CD14-positive monocyte (primary cell): Measurements from ENCODE around the gene HORMAD2. TPM values are rescaled to one million over a fixed set of nuclear protein-coding genes. Genes with fewer than 3 reads are reported as not detected.

Experiments used
- DNase-seq, 3 donors: peaks; one replicate each; pipeline ENCODE4 v3.0.0-alpha.2; 2011 to 2022
- H2AFZ ChIP-seq: 2 replicates; pipeline ENCODE4 v1.6.0; 2012; ENCODE audit warnings: mild to moderate bottlenecking, low read depth, low read length, inconsistent platforms; ENCODE audit not compliant: insufficient read depth, poor library complexity, severe bottlenecking
- H3K27ac ChIP-seq, 2 donors: 1 replicate in 1 of 2; 2 replicates in 1 of 2; pipeline ENCODE4 v1.5.1; 2012 to 2013; ENCODE audit warnings: low read length in 2 of 2, control low read depth in 1 of 2, inconsistent platforms in 1 of 2, low read depth in 1 of 2, mild to moderate bottlenecking in 1 of 2
- H3K27me3 ChIP-seq, 2 donors: one replicate each; pipeline versions ENCODE4 v1.6.0 to v1.6.1; 2011 to 2013; ENCODE audit warnings: low read length in 2 of 2; ENCODE audit not compliant: control insufficient read depth in 2 of 2, insufficient read depth in 2 of 2
- H3K36me3 ChIP-seq, 2 donors: replicated peaks in 1 of 2; 1 replicate in 1 of 2; 2 replicates in 1 of 2; pipeline versions ENCODE4 v1.5.1 to v1.6.1; 2012 to 2013; ENCODE audit warnings: low read length in 2 of 2, control low read depth in 1 of 2, inconsistent platforms in 1 of 2, mild to moderate bottlenecking in 1 of 2; ENCODE audit not compliant: insufficient read depth in 2 of 2, control insufficient read depth in 1 of 2
- H3K4me1 ChIP-seq, 2 donors: 1 replicate in 1 of 2; 2 replicates in 1 of 2; pipeline versions ENCODE4 v1.5.1 to v1.6.1; 2012 to 2013; ENCODE audit warnings: low read length in 2 of 2, control low read depth in 1 of 2, inconsistent platforms in 1 of 2, mild to moderate bottlenecking in 1 of 2, moderate library complexity in 1 of 2; ENCODE audit not compliant: insufficient read depth in 2 of 2, control insufficient read depth in 1 of 2
- H3K4me2 ChIP-seq: replicated peaks from 2 replicates; pipeline ENCODE3; 2012; ENCODE audit warnings: low read length, moderate library complexity, mild to moderate bottlenecking; ENCODE audit not compliant: poor library complexity, severe bottlenecking; ENCODE audit errors: extremely low read depth
- H3K4me3 ChIP-seq, 3 experiments: fragments of 200-600 bp in 1 of 3; sonication (generic) in 1 of 3; replicated peaks in 1 of 3; 1 replicate in 2 of 3; 2 replicates in 1 of 3; pipeline ENCODE4 v1.5.1; 2011 to 2013; ENCODE audit warnings: low read length in 3 of 3, mild to moderate bottlenecking in 3 of 3, control low read depth in 2 of 3, low read depth in 2 of 3, inconsistent platforms in 1 of 3, moderate library complexity in 1 of 3
- H3K79me2 ChIP-seq: 2 replicates; pipeline ENCODE4 v1.6.0; 2012; ENCODE audit warnings: mild to moderate bottlenecking, control low read depth, inconsistent platforms, low read length, moderate library complexity; ENCODE audit not compliant: insufficient read depth
- H3K9ac ChIP-seq: 2 replicates; pipeline ENCODE4 v1.6.0; 2017; ENCODE audit warnings: low read length, mild to moderate bottlenecking; ENCODE audit not compliant: insufficient read depth, poor library complexity, severe bottlenecking
- H3K9me3 ChIP-seq, 2 donors: replicated peaks in 1 of 2; 1 replicate in 1 of 2; 2 replicates in 1 of 2; pipeline versions ENCODE4 v1.5.1 to v1.6.1; 2012 to 2013; ENCODE audit warnings: low read length in 2 of 2, control low read depth in 1 of 2; ENCODE audit not compliant: control insufficient read depth in 1 of 2, insufficient read depth in 1 of 2
- H4K20me1 ChIP-seq: 2 replicates; pipeline ENCODE4 v1.6.0; 2012; ENCODE audit warnings: mild to moderate bottlenecking, low read length, control low read depth, moderate library complexity; ENCODE audit not compliant: insufficient read depth
- H3K27ac Mint-ChIP-seq, 7 donors: one replicate each; pipeline ENCODE4 v1.8.0; 2020; ENCODE audit warnings: mild to moderate bottlenecking in 7 of 7, mixed read lengths in 7 of 7, moderate library complexity in 6 of 7, inconsistent platforms in 2 of 7
- H3K27me3 Mint-ChIP-seq, 3 donors: one replicate each; pipeline ENCODE4 v1.8.0; 2021 to 2022; ENCODE audit warnings: low read depth in 3 of 3, mild to moderate bottlenecking in 3 of 3, mixed read lengths in 3 of 3, moderate library complexity in 3 of 3, inconsistent platforms in 1 of 3
- H3K36me3 Mint-ChIP-seq, 2 donors: one replicate each; pipeline ENCODE4 v1.8.0; 2020; ENCODE audit warnings: mixed read lengths in 2 of 2, inconsistent platforms in 1 of 2, mild to moderate bottlenecking in 1 of 2
- H3K4me1 Mint-ChIP-seq: one replicate; pipeline ENCODE4 v1.8.0; 2020; ENCODE audit warnings: mild to moderate bottlenecking, mixed read lengths
- H3K4me3 Mint-ChIP-seq, 2 donors: one replicate each; pipeline ENCODE4 v1.8.0; 2020; ENCODE audit warnings: mild to moderate bottlenecking in 2 of 2, mixed read lengths in 2 of 2, moderate library complexity in 1 of 2
- H3K9me3 Mint-ChIP-seq, 7 donors: one replicate each; pipeline ENCODE4 v1.8.0; 2020 to 2022; ENCODE audit warnings: mixed read lengths in 7 of 7, mild to moderate bottlenecking in 6 of 7, moderate library complexity in 6 of 7, inconsistent platforms in 2 of 7
- CTCF ChIP-seq: fragments of 200-600 bp; IDR thresholded peaks from one replicate; pipeline ENCODE4 v1.8.0; 2022; ENCODE audit warnings: antibody characterized with exemption, mild to moderate bottlenecking
- WGBS: methylation state at CpG from one replicate; pipeline ENCODE4 v1.1.5; 2013; ENCODE audit warnings: missing lambda C conversion rate; ENCODE audit not compliant: insufficient coverage; 5-methylcytosine and 5-hydroxymethylcytosine counted together
- intact Hi-C, 2 donors: fragments of 100-400 bp; cut with micrococcal nuclease; formaldehyde crosslinking; loops; one replicate each; pipeline versions ENCODE4 v1.15.0 to v1.15.1; 2023
- polyA plus RNA-seq, 3 donors: library from polyadenylated mRNA; depleted of rRNA in 1 of 3; unstranded in 2 of 3; stranded (reverse) in 1 of 3; fragments of 300-500 nt in 2 of 3; fragments of >200 nt in 1 of 3; fragmentation: Illumina TruSeq in 2 of 3; gene quantifications; 1 replicate in 2 of 3; 2 replicates in 1 of 3; pipeline ENCODE4 v1.2.3, GENCODE V29; 2012 to 2021

Gene HORMAD2
- polyA plus RNA-seq, 3 donors = not detected

- no peak overlapping the region for H3K4me3 ChIP-seq
- H3K36me3 ChIP-seq = no peaks in the 10 kb centered on the region
- no peaks in the 10 kb centered on the region for H3K9me3 ChIP-seq
- no peak for TF ChIP-seq CTCF
- no peaks in the 10 kb centered on the region for H3K36me3 Mint-ChIP-seq
- intact Hi-C loops = no loop called here
- H3K4me1 ChIP-seq = peaks cover 6 to 15% of the 10 kb centered on the region in 2 donors
- H3K4me2 ChIP-seq = no peak overlapping the region
- H3K4me3 Mint-ChIP-seq = no peak overlapping the region
- H3K27ac ChIP-seq = no peak overlapping the region
- no peak overlapping the region for H2AFZ ChIP-seq
- H3K79me2 ChIP-seq = no peaks in the 10 kb centered on the region
- H4K20me1 ChIP-seq = no peaks in the 10 kb centered on the region
- H3K27ac Mint-ChIP-seq = peak overlapping the region in 3 of 7 donors; percentile 9 to 74 (median 36)
- no peaks in the 10 kb centered on the region for H3K9me3 Mint-ChIP-seq
- no peaks in the 10 kb centered on the region for H3K27me3 ChIP-seq
- H3K9ac ChIP-seq = no peak overlapping the region
- peaks cover 32% of the 10 kb centered on the region for H3K4me1 Mint-ChIP-seq
- no peak for DNase-seq
- peaks cover 1 to 5% (median 5%) of the 10 kb centered on the region in 3 donors for H3K27me3 Mint-ChIP-seq
Observed at GRCh38 chr22:30186041-30186440, 105.8 kb downstream of the HORMAD2 start.

GRCh38 chr22:30186510-30186909, 106.2 kb downstream of the HORMAD2 start:
- H3K27me3 Mint-ChIP-seq = peaks cover 1 to 4% (median 4%) of the 10 kb centered on the region in 3 donors
- no peak overlapping the region for H3K4me3 ChIP-seq
- peak overlapping the region in 4 of 7 donors; percentile 9 to 75 (median 50) for H3K27ac Mint-ChIP-seq
- no peak overlapping the region for H3K27ac ChIP-seq
- no peaks in the 10 kb centered on the region for H3K27me3 ChIP-seq
- intact Hi-C loops = no loop called here
- no peak overlapping the region for H2AFZ ChIP-seq
- peaks cover 30% of the 10 kb centered on the region for H3K4me1 Mint-ChIP-seq
- DNase-seq = peak; percentile 48 to 72 (median 49)
- no peak for TF ChIP-seq CTCF
- H3K79me2 ChIP-seq = no peaks in the 10 kb centered on the region
- H3K4me2 ChIP-seq = no peak overlapping the region
- H3K9me3 ChIP-seq = no peaks in the 10 kb centered on the region
- H3K36me3 ChIP-seq = no peaks in the 10 kb centered on the region
- peaks cover 6 to 15% of the 10 kb centered on the region in 2 donors for H3K4me1 ChIP-seq
- no peak overlapping the region for H3K9ac ChIP-seq
- WGBS = no CpG with 5 or more reads among the region's 5 CpGs
- no peaks in the 10 kb centered on the region for H4K20me1 ChIP-seq
- H3K4me3 Mint-ChIP-seq = no peak overlapping the region
- no peaks in the 10 kb centered on the region for H3K36me3 Mint-ChIP-seq
- no peaks in the 10 kb centered on the region for H3K9me3 Mint-ChIP-seq
